K562 (cell line): Measurements from ENCODE around the gene CRAT.

Source experiments
- ATF3 ChIP-seq, 2 experiments: fragments of 450-650 bp in 1 of 2; sonication (generic) in 1 of 2; formaldehyde crosslinking in 1 of 2; IDR thresholded peaks in 1 of 2; conservative IDR thresholded peaks in 1 of 2; 2 replicates each; pipeline versions ENCODE4 v1.6.1 to v1.8.1; 2016 to 2023; ENCODE audit warnings: mild to moderate bottlenecking in 2 of 2, moderate library complexity in 2 of 2, inconsistent platforms in 1 of 2, missing genetic modification reagents in 1 of 2
- CBFB ChIP-seq: sonication (generic); formaldehyde crosslinking; IDR thresholded peaks from 2 replicates; pipeline ENCODE4 v1.4.0; 2020; ENCODE audit warnings: mild to moderate bottlenecking, missing genetic modification reagents
- HMG20B ChIP-seq: fragments of 250-450 bp; sonication (Bioruptor Pico); IDR thresholded peaks from 2 replicates; pipeline ENCODE4 v1.5.0; 2021; ENCODE audit warnings: mild to moderate bottlenecking
- POLR2AphosphoS5 ChIP-seq: IDR thresholded peaks from 2 replicates; pipeline ENCODE4 v1.6.1; 2011; ENCODE audit warnings: mild to moderate bottlenecking, low read depth, low read length, moderate library complexity; ENCODE audit not compliant: control insufficient read depth, insufficient read depth
- ZNF184 ChIP-seq: sonication (generic); formaldehyde crosslinking; IDR thresholded peaks from 2 replicates; pipeline ENCODE4 v1.5.0; 2020; ENCODE audit warnings: missing genetic modification reagents
- ZNF764 ChIP-seq: fragments of 250-450 bp; sonication (Bioruptor Pico); IDR thresholded peaks from 2 replicates; pipeline ENCODE4 v1.4.0; 2020; ENCODE audit warnings: low read depth, mild to moderate bottlenecking, moderate library complexity

GRCh38 chr9:129109952-129110739 lies 447 bp downstream of the CRAT start:
- TF ChIP-seq ZNF764 (CRISPR knock-in tag), result no peak
- TF ChIP-seq ZNF184 (CRISPR knock-in tag), result no peak
- TF ChIP-seq ATF3 (IDR thresholded peaks at IDR 0.05), result no peak
- TF ChIP-seq ATF3 (CRISPR knock-in tag; conservative IDR thresholded peaks at IDR 0.05), result no peak
- TF ChIP-seq HMG20B (CRISPR knock-in tag), result no peak
- TF ChIP-seq CBFB, result no peak; the same call in 1 of the 2 replicates
- TF ChIP-seq POLR2AphosphoS5, result no peak
